OCI-M2 (cell line): ENCODE results near the gene JUNB.
"Not testable (repeated sequence)": the region's sequence is repeated elsewhere in the genome, so short reads cannot be mapped to it uniquely, and the experiment has no call there.

Source experiments
- DNase-seq: peaks from one replicate; lab custom pipeline; 2025; ENCODE audit not compliant: unreplicated experiment; lab: John Stamatoyannopoulos, UW

Gene JUNB

GRCh38 chr19:12788682-12789097, 2.6 kb upstream of the JUNB start:
- DNase-seq: no peak

GRCh38 chr19:12789098-12789903, 2.0 kb upstream of the JUNB start:
- DNase-seq: no peak

GRCh38 chr19:12789904-12790619, 1.2 kb upstream of the JUNB start:
- DNase-seq: no peak

- no peak for DNase-seq
Observed at GRCh38 chr19:12790628-12791344, 500 bp upstream of the JUNB start.

GRCh38 chr19:12792051-12792852, 966 bp downstream of the JUNB start:
- no peak for DNase-seq

GRCh38 chr19:12792853-12793289, 1.6 kb downstream of the JUNB start:
- DNase-seq: no peak

GRCh38 chr19:12793290-12794195, 2.3 kb downstream of the JUNB start:
- no peak for DNase-seq

- DNase-seq: no peak
Observed at GRCh38 chr19:12794196-12794941, 3.1 kb downstream of the JUNB start.

- no peak for DNase-seq
Observed at GRCh38 chr19:12794971-12795381, 3.7 kb downstream of the JUNB start.

GRCh38 chr19:12796146-12797071, 5.1 kb downstream of the JUNB start:
- DNase-seq: no peak

GRCh38 chr19:12797141-12797587, 5.9 kb downstream of the JUNB start:
- no peak for DNase-seq

GRCh38 chr19:12797607-12798006, 6.3 kb downstream of the JUNB start:
- DNase-seq: not testable (repeated sequence)

GRCh38 chr19:12799742-12800465, 8.6 kb downstream of the JUNB start:
- DNase-seq: no peak

- DNase-seq: no peak
Observed at GRCh38 chr19:12800466-12800770, 9.1 kb downstream of the JUNB start.

GRCh38 chr19:12800923-12801465, 9.7 kb downstream of the JUNB start:
- DNase-seq: no peak

GRCh38 chr19:12801466-12802266, 10.4 kb downstream of the JUNB start, which contains the start of the genes PRDX2 and THSD8:
Gene PRDX2, minus strand, starts transcription at chr19:12801800. Its CDS starts 539 bp downstream, at chr19:12801261.
Gene THSD8, plus strand, starts transcription at chr19:12802069. Its CDS starts 3 bp downstream, at chr19:12802072.
- DNase-seq: no peak
